ENCODE measurements around the gene ERAP2.
"Not testable (repeated sequence)": the region's sequence is repeated elsewhere in the genome, so short reads cannot be mapped to it uniquely, and the experiment has no call there.

ERAP2 gene

GRCh38 chr5:96839071-96839592 is 37.2 kb upstream of the ERAP2 start:
- TF ChIP-seq CTCF (IDR thresholded peaks at IDR 0.05; ENCODE audit: low read depth, low read length): no peak

GRCh38 chr5:96841931-96842330 is 34.4 kb upstream of the ERAP2 start:
- DNase-seq (ENCODE audit: extremely low read depth, low read depth): not testable (repeated sequence)

More at GRCh38 chr5:96839071-96839592, 37.2 kb upstream of the ERAP2 start:
- no peak for DNase-seq (ENCODE audit: extremely low read depth, low read depth)

- no peak for TF ChIP-seq CTCF (IDR thresholded peaks at IDR 0.05; ENCODE audit: low read depth, low read length)
- no peak for DNase-seq (ENCODE audit: extremely low read depth, low read depth)
Measured at GRCh38 chr5:96843140-96843539, 33.2 kb upstream of the ERAP2 start.

- TF ChIP-seq CTCF (IDR thresholded peaks at IDR 0.05; ENCODE audit: low read depth, low read length): no peak
- DNase-seq (ENCODE audit: extremely low read depth, low read depth): peak; percentile 18
Measured at GRCh38 chr5:96844481-96844990, 31.8 kb upstream of the ERAP2 start.

- no peak for DNase-seq (ENCODE audit: extremely low read depth, low read depth)
- TF ChIP-seq CTCF (IDR thresholded peaks at IDR 0.05; ENCODE audit: low read depth, low read length): no peak
Measured at GRCh38 chr5:96851312-96852062, 24.8 kb upstream of the ERAP2 start.

GRCh38 chr5:96852759-96853158 is 23.5 kb upstream of the ERAP2 start:
- no peak for TF ChIP-seq CTCF (IDR thresholded peaks at IDR 0.05; ENCODE audit: low read depth, low read length)
- no peak for DNase-seq (ENCODE audit: extremely low read depth, low read depth)

- no peak for TF ChIP-seq CTCF (IDR thresholded peaks at IDR 0.05; ENCODE audit: low read depth, low read length)
- DNase-seq (ENCODE audit: extremely low read depth, low read depth): no peak
Measured at GRCh38 chr5:96854067-96854466, 22.2 kb upstream of the ERAP2 start.

Measured in AG09319 (cell line).